Keratinocyte (primary cell): ENCODE measurements around the gene TDRD3.

Source experiments
- EZH2 ChIP-seq: IDR thresholded peaks from one replicate; pipeline ENCODE4 v1.6.1; 2012; ENCODE audit warnings: inconsistent platforms, mild to moderate bottlenecking, low read length, moderate library complexity
- TF ChIP-seq, protein P1 (sequence below), 3 experiments: IDR thresholded peaks in 1 of 3; conservative IDR thresholded peaks in 1 of 3; optimal IDR thresholded peaks in 1 of 3; 2 replicates in 2 of 3; 3 replicates in 1 of 3; pipeline versions ENCODE3 to v1.5.1; 2011; ENCODE audit warnings: low read length in 3 of 3, mild to moderate bottlenecking in 3 of 3, moderate library complexity in 2 of 3, control low read depth in 1 of 3, inconsistent platforms in 1 of 3; ENCODE audit not compliant: insufficient read depth in 2 of 3; ENCODE audit errors: extremely low read depth in 1 of 3

DNA sequence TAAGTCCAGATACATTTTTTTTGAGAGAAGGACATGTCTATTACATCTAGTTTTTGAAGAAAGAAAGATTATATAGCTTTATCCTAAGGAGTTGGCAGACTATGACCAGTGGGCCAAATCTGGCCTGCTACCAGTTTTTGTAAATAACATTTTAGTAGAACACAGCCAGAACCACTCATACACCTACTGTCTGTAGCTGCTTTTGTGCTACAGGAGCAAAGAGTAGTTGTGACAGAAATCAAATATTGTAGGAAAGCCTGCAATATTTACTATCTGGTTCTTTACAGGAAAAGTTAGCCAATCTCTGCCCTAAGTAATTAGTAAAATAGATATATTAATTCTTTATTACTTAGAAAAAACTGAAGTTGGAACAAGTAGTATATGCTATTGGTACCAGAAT, 17.2 kb downstream of the TDRD3 start:
- TF ChIP-seq, protein P1, sequence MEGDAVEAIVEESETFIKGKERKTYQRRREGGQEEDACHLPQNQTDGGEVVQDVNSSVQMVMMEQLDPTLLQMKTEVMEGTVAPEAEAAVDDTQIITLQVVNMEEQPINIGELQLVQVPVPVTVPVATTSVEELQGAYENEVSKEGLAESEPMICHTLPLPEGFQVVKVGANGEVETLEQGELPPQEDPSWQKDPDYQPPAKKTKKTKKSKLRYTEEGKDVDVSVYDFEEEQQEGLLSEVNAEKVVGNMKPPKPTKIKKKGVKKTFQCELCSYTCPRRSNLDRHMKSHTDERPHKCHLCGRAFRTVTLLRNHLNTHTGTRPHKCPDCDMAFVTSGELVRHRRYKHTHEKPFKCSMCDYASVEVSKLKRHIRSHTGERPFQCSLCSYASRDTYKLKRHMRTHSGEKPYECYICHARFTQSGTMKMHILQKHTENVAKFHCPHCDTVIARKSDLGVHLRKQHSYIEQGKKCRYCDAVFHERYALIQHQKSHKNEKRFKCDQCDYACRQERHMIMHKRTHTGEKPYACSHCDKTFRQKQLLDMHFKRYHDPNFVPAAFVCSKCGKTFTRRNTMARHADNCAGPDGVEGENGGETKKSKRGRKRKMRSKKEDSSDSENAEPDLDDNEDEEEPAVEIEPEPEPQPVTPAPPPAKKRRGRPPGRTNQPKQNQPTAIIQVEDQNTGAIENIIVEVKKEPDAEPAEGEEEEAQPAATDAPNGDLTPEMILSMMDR (optimal IDR thresholded peaks at IDR 0.05 in 1 of 3, IDR thresholded peaks at IDR 0.05 in 1 of 3, conservative IDR thresholded peaks at IDR 0.05 in 1 of 3; ENCODE audit: extremely low read depth in 1 of 3, insufficient read depth in 2 of 3, low read length in 3 of 3): no peak
- TF ChIP-seq EZH2: no peak
